Stimulated activated CD4-positive, alpha-beta T cell treated with anti-CD3 and anti-CD28 coated beads, Interleukin-1b, Interleukin-23, amount 100 ng/mL, for 48 hours (primary cell): ENCODE results near the gene NAV2.

ENCODE experiments used
- DNase-seq: peaks from one replicate; pipeline ENCODE4 v3.0.0-alpha.2; 2020

The NAV2 gene

GRCh38 chr11:19747634-19748033 lies 35.0 kb downstream of the NAV2 start:
- no peak for DNase-seq

GRCh38 chr11:19751055-19751454 lies 38.4 kb downstream of the NAV2 start:
- no peak for DNase-seq

- DNase-seq: no peak
These were observed 40.9 kb downstream of the NAV2 start for GRCh38 chr11:19753451-19754106.

- DNase-seq: no peak
These were observed 44.2 kb downstream of the NAV2 start for GRCh38 chr11:19756675-19757475.

DNA sequence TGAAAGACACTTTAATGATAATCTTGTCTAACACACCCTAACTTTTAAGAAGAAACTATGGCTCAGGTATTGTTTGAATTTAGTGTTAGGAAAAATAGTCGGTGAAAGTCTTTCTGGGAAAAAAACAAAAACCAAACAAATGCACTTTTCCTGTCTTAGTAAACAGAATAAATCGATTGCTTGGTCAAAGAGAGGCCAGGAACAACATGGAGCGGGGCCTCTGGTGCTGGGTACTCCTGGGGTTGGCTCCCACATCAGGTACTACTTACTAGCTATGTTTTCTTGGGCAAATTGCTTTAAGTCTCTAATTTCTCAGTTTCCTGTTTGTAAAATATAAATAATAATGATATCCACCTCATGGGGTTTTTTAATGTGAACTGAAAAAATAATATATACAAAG lies 46.8 kb downstream of the NAV2 start:
- no peak for DNase-seq

DNA sequence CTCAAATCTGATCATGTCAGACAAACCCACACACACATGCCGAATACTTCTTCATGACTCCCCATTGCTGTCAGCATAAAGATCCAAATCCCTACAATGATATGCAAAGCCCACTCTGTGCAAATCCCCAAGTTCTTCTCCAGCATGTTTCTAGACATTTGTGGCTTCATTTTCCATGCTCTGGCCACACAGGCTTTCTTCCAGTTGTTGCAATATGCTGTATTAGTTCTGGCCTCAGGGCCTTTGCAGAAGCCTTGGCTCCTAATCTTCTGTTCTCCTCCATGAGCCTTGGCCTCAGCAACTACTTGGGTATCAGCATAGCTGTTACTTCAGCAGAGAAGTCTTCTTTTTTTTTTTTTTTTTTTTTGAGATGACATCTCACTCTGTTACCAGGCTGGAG lies 49.6 kb downstream of the NAV2 start:
- no peak for DNase-seq

- no peak for DNase-seq
These were observed 50.7 kb downstream of the NAV2 start for GRCh38 chr11:19763330-19763729.

DNA sequence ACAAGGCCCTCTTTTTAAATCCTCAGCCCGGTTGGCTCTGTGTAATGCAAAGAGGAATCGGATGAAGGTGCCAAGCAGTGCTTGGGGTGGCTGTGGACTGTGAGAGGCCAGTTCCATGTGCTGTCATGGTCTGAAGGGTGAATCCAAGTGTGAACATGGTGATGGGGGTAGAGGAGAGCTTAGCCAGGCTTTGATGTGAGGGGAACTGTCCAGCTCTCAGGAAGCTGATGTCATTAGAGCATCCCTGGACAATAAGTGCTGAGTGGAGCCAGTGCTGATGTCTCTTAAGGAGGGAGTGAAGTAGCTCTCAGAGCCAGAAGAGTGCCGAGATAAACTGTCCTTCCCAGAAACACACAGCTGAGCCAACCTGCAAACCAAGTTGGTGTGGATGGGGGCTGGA lies 53.6 kb downstream of the NAV2 start:
- DNase-seq: no peak

DNA sequence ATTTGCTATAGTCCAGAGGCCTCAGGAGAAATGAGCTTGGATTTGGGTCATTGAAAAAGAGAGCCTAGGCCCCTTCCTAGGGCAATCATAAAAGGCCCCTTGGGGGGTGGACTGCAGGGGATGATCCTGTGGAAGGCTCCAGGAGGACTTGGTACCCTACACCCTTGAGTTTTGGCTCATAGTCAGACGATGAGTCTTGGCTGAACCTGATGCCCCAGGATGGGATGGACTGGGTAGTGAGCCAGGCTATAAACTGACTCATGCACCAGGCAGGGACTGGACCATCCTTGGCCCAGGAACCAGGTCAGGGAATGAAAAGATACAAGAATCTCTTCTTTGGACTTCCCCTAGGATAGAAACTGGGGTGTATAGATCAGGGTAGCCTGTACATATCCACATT lies 54.2 kb downstream of the NAV2 start:
- no peak for DNase-seq

GRCh38 chr11:19767627-19768151 lies 55.1 kb downstream of the NAV2 start:
- no peak for DNase-seq

- no peak for DNase-seq
These were observed 55.6 kb downstream of the NAV2 start for GRCh38 chr11:19768197-19768596.

GRCh38 chr11:19768815-19769214 lies 56.2 kb downstream of the NAV2 start:
- DNase-seq: no peak

DNA sequence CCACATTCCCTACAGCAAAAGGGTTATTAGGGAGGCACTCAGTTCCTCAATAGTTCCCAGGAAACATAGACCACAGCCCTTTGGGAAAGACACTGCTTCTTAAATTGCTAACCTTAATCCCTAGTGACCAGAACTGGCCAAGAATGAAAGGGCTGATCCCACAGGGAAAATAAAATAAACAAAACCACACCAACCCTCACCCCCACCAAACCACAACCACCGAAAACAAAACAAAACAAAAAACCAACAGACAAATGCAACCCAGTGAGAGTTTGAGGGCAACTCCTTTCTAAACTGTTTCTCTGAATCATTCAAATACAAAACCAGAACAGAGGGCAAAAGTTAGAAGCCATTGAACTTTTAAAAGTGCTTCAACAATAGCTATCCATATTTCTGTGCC lies 57.2 kb downstream of the NAV2 start:
- no peak for DNase-seq

DNA sequence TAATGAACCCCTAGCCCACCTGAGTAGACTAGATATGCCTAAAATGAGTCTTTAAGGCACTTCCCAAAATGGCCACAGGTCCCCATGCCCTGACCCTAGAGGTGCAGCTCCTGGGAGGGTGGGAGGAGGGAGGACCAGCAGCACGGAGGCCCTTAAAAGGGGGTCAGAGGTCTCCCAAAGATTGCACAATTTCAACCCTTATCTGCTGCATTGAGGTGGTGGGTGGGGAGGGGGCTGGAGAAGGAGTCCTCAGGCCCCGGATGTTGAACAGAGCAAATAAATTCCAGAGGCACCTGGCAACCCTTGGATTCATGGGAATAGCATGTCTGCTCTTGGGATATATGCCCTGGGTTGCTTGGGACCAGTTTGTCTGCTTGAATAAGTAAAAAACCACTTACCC lies 57.6 kb downstream of the NAV2 start:
- no peak for DNase-seq

- no peak for DNase-seq
These were observed 58.8 kb downstream of the NAV2 start for GRCh38 chr11:19771463-19771862.

GRCh38 chr11:19772480-19772879 lies 59.8 kb downstream of the NAV2 start:
- no peak for DNase-seq

GRCh38 chr11:19774329-19774728 lies 61.7 kb downstream of the NAV2 start:
- DNase-seq: no peak

- no peak for DNase-seq
These were observed 62.4 kb downstream of the NAV2 start for GRCh38 chr11:19774817-19775580.

GRCh38 chr11:19775622-19776021 lies 63.0 kb downstream of the NAV2 start:
- no peak for DNase-seq

DNA sequence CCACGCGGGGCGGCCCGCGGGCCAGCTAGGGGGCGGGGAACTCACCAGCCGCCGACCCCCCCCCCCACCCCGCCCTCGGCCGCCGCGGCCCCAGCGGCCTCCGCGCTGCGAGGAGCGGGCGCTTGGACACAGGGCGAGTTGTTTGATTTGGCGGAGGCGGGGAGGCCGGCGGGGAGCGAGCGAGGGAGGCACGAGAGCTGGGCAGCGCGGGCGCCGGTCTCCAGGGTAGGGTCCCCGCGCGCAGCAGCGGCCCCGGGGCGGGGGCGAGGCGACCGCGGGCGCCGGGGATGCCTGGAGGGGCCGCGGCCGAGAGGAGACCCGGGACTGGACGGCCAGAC lies 64.4 kb downstream of the NAV2 start:
- DNase-seq: no peak

GRCh38 chr11:19777377-19778102 lies 64.9 kb downstream of the NAV2 start:
- DNase-seq: no peak

DNA sequence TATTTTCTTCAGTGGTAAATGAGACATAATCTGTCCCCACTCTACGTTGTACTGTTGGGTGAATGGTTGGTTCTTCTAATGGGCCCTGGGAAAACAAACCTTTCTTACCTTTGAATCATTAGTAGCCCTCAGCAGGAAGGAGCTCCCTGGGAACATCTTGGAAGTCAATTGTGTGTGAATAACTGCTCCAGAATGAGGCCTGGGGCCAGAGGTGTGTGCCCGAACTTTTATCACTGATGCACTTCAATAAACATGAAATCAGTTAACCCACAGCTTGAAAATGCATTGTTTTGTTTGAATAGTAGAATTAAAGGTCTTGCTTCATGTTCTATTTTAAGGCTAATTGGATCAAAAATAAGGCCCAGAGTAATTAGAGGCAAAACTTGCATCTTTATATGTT lies 67.1 kb downstream of the NAV2 start:
- DNase-seq: no peak

GRCh38 chr11:19781351-19781750 lies 68.7 kb downstream of the NAV2 start:
- no peak for DNase-seq
